Mesenchymal stem cell (in vitro differentiated cells and primary cell): ENCODE results near the gene MRPL34.

Source experiments
- DNase-seq: peaks from one replicate; pipeline ENCODE4 v3.0.0-alpha.2; 2013
- H2AFZ ChIP-seq: one replicate; pipeline ENCODE4 v1.6.1; 2013; ENCODE audit warnings: low read depth, mild to moderate bottlenecking, control low read depth, inconsistent platforms, low read length, moderate library complexity
- H2AK5ac ChIP-seq: 2 replicates; pipeline ENCODE4 v1.6.1; 2013; ENCODE audit warnings: low read length, moderate library complexity, mild to moderate bottlenecking, inconsistent platforms; ENCODE audit not compliant: severe bottlenecking
- H2BK120ac ChIP-seq: one replicate; pipeline ENCODE4 v1.6.1; 2013; ENCODE audit warnings: low read depth, mild to moderate bottlenecking, inconsistent platforms, low read length, moderate library complexity
- H2BK12ac ChIP-seq, 2 experiments: one replicate each; pipeline ENCODE4 v1.6.1; 2013; ENCODE audit warnings: inconsistent platforms in 2 of 2, low read length in 2 of 2, mild to moderate bottlenecking in 2 of 2, moderate library complexity in 2 of 2, control low read depth in 1 of 2
- H2BK15ac ChIP-seq: one replicate; pipeline ENCODE4 v1.6.1; 2013; ENCODE audit warnings: mild to moderate bottlenecking, low read depth, inconsistent platforms; ENCODE audit not compliant: poor library complexity, severe bottlenecking
- H2BK5ac ChIP-seq: 2 replicates; pipeline ENCODE4 v1.6.1; 2013; ENCODE audit warnings: low read depth, mild to moderate bottlenecking, low read length, control low read depth, inconsistent platforms; ENCODE audit not compliant: poor library complexity, severe bottlenecking
- H3K14ac ChIP-seq, 2 experiments: one replicate each; pipeline ENCODE4 v1.6.1; 2013; ENCODE audit warnings: inconsistent platforms in 2 of 2, low read length in 2 of 2, control low read depth in 1 of 2, mild to moderate bottlenecking in 1 of 2, moderate library complexity in 1 of 2
- H3K18ac ChIP-seq, 2 experiments: one replicate each; pipeline ENCODE4 v1.6.1; 2013; ENCODE audit warnings: inconsistent platforms in 2 of 2, low read length in 2 of 2, control low read depth in 1 of 2, low read depth in 1 of 2, mild to moderate bottlenecking in 1 of 2
- H3K23ac ChIP-seq, 2 experiments: one replicate each; pipeline ENCODE4 v1.6.1; 2013; ENCODE audit warnings: inconsistent platforms in 2 of 2, low read length in 2 of 2, mild to moderate bottlenecking in 2 of 2, moderate library complexity in 2 of 2, control low read depth in 1 of 2
- H3K27ac ChIP-seq: 2 replicates; pipeline ENCODE4 v1.5.1; 2013; ENCODE audit warnings: mild to moderate bottlenecking, moderate library complexity, low read length, control low read depth, inconsistent platforms; ENCODE audit not compliant: poor library complexity, severe bottlenecking
- H3K27me3 ChIP-seq, 2 experiments: 2 replicates each; pipeline versions ENCODE4 v1.6.1 to v1.7.0; 2013; ENCODE audit warnings: low read length in 2 of 2, mild to moderate bottlenecking in 2 of 2, moderate library complexity in 2 of 2, control low read depth in 1 of 2, inconsistent platforms in 1 of 2; ENCODE audit not compliant: control insufficient read depth in 1 of 2, insufficient read depth in 1 of 2
- H3K36me3 ChIP-seq, 2 experiments: 2 replicates each; pipeline versions ENCODE4 v1.6.1 to v1.7.0; 2013; ENCODE audit warnings: low read length in 2 of 2, control low read depth in 1 of 2, inconsistent platforms in 1 of 2, low read depth in 1 of 2, mild to moderate bottlenecking in 1 of 2; ENCODE audit not compliant: insufficient read depth in 2 of 2, control insufficient read depth in 1 of 2
- H3K4ac ChIP-seq, 2 experiments: one replicate each; pipeline ENCODE4 v1.6.1; 2013; ENCODE audit warnings: inconsistent platforms in 2 of 2, low read length in 2 of 2, mild to moderate bottlenecking in 2 of 2, moderate library complexity in 2 of 2, control low read depth in 1 of 2, low read depth in 1 of 2
- H3K4me1 ChIP-seq: 2 replicates; pipeline ENCODE4 v1.6.1; 2013; ENCODE audit warnings: low read depth, low read length, control low read depth; ENCODE audit not compliant: control insufficient read depth, insufficient read depth
- H3K4me2 ChIP-seq: 2 replicates; pipeline ENCODE4 v1.6.1; 2013; ENCODE audit warnings: low read length, mild to moderate bottlenecking, inconsistent platforms; ENCODE audit not compliant: poor library complexity, severe bottlenecking
- H3K4me3 ChIP-seq, 2 experiments: 2 replicates each; pipeline versions ENCODE4 v1.5.1 to v1.7.0; 2013; ENCODE audit warnings: low read length in 2 of 2, mild to moderate bottlenecking in 2 of 2, control low read depth in 1 of 2, low read depth in 1 of 2; ENCODE audit not compliant: insufficient read depth in 1 of 2
- H3K79me1 ChIP-seq: replicated peaks from 2 replicates; pipeline ENCODE4 v1.6.1; 2013; ENCODE audit warnings: mild to moderate bottlenecking, control low read depth, low read length, inconsistent platforms; ENCODE audit not compliant: poor library complexity, severe bottlenecking
- H3K9ac ChIP-seq: 2 replicates; pipeline ENCODE4 v1.7.0; 2013; ENCODE audit warnings: mild to moderate bottlenecking, low read length, moderate library complexity
- H3K9me3 ChIP-seq: 2 replicates; pipeline ENCODE4 v1.7.0; 2013; ENCODE audit warnings: mild to moderate bottlenecking, low read length; ENCODE audit not compliant: control insufficient read depth
- H4K8ac ChIP-seq: one replicate; pipeline ENCODE4 v1.6.1; 2013; ENCODE audit warnings: inconsistent platforms, mild to moderate bottlenecking, low read length, moderate library complexity
- H4K91ac ChIP-seq: one replicate; pipeline ENCODE4 v1.6.1; 2013; ENCODE audit warnings: mild to moderate bottlenecking, low read length, inconsistent platforms
- WGBS: methylation state at CpG from one replicate; pipeline ENCODE4 v1.1.7; 2013; ENCODE audit warnings: mixed read lengths; 5-methylcytosine and 5-hydroxymethylcytosine counted together

The MRPL34 gene

DNA sequence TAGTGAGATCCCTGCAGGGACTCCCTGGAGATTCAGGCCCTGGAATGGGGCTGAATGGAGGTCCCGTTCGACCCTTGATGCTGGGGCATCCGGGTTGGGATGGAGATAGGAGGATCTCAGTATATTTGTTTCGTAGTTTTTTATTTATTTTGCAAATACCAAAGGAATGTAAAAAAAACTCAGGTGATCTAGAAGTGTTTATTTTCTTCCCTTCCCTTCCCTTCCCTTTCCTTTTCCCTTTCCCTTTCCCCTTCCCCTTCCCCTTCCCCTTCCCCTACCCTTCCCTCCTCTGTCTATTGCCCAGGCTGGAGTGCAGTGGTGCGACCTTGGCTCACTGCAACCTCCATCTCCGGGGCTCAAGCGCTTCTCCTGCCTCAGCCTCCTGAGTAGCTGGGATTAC is 36.2 kb downstream of the MRPL34 start:
- H3K79me1 ChIP-seq, result peaks cover 16% of the 10 kb centered on the region

DNA sequence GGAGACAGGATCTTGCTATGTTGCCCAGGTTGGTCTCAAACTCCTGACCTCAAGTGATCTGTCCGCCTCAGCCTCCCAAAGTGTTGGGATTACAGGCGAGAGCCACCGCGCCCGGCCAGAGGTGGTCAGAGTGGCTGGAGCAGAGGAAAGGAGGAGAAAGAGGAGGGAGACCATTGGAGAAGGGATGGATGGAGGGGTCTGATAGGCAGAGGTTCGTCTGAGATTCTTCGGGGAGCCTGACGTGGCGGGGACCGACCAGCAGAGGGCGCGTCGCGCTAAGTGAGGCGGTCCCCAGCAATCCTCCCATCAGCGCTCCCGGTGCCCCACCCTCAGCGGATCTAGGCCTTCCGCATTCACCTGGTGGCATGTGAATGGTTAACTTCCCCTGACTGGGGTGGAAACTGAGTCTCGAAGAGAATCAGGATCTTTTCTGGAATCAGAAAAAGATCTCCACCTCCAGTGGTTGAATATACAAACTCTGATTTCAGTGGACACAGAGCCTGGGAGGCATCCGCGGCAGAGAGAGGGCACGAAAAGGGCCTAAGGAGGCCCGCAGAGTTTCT is 40.5 kb downstream of the MRPL34 start:
- Histone ChIP-seq H3K18ac (no peak overlapping the region), H3K4me1 (peaks cover 13% of the 10 kb centered on the region), H3K79me1 (no peaks in the 10 kb centered on the region), H3K23ac (no peak overlapping the region), H2BK12ac (no peak overlapping the region), H3K4me3 (no peak overlapping the region), H4K91ac (no peak overlapping the region), H3K14ac (no peak overlapping the region), H3K36me3 (peaks cover 5 to 6% of the 10 kb centered on the region in 2 experiments), H3K27me3 (peaks cover 0 to 8% of the 10 kb centered on the region in 2 experiments), H2BK120ac (no peak overlapping the region), H3K27ac (no peak overlapping the region), H2AFZ (no peak overlapping the region), H4K8ac (peak overlapping the region; percentile 56), H3K4ac (no peak overlapping the region), H3K9me3 (no peaks in the 10 kb centered on the region), H3K9ac (no peak overlapping the region), H3K4me2 (no peak overlapping the region), H2BK15ac (no peak overlapping the region), H2AK5ac (no peak overlapping the region), H2BK5ac (no peak overlapping the region)
- WGBS, result 20% methylated on average over 24 of the region's 24 CpGs
- peak; percentile 66 for DNase-seq

More for the DNA sequence above, 36.2 kb downstream of the MRPL34 start:
- no peak for DNase-seq
- H2BK5ac ChIP-seq, result no peak overlapping the region
- no peak overlapping the region for H3K4me2 ChIP-seq
- H3K9me3 ChIP-seq, result no peaks in the 10 kb centered on the region
- no peak overlapping the region for H2BK120ac ChIP-seq
- H3K4me3 ChIP-seq, result no peak overlapping the region
- no peak overlapping the region for H4K8ac ChIP-seq
- H3K14ac ChIP-seq, result no peak overlapping the region
- H3K27ac ChIP-seq, result no peak overlapping the region
- H3K18ac ChIP-seq, result no peak overlapping the region
- WGBS, result 99% methylated on average over 5 of the region's 7 CpGs
- no peak overlapping the region for H2BK12ac ChIP-seq
- H2AK5ac ChIP-seq, result no peak overlapping the region
- H3K23ac ChIP-seq, result no peak overlapping the region
- H2AFZ ChIP-seq, result no peak overlapping the region
- H3K9ac ChIP-seq, result no peak overlapping the region
- H2BK15ac ChIP-seq, result no peak overlapping the region
- no peak overlapping the region for H4K91ac ChIP-seq
- no peak overlapping the region for H3K4ac ChIP-seq
- no peaks in the 10 kb centered on the region for H3K27me3 ChIP-seq
- H3K4me1 ChIP-seq, result peaks cover 21% of the 10 kb centered on the region
- peaks cover 7 to 30% of the 10 kb centered on the region in 2 experiments for H3K36me3 ChIP-seq

DNA sequence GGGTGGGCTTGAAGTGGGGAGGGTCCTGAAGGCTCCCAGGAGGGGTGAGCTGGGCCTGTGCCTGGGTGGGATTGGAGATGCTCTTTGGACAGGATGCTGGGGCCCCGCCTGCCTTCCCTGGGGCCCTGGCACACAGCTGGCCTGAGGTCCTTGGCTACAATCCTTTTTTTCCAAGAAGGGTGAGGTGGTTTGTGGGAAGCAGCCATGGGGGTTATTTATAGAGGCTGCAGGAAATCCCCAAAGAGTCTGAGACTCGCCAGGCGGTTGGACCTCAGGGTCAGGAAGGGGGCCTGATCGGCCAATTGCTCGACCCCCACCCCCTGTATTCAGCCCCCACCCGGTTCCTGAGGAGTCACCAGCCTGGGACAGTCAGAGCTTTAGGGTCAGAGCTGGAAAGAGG is 41.7 kb downstream of the MRPL34 start:
- Histone ChIP-seq H4K8ac (peak overlapping the region; percentile 1), H4K91ac (peak overlapping the region; percentile 27), H3K36me3 (no peaks in the 10 kb centered on the region), H3K9ac (no peak overlapping the region), H2BK120ac (no peak overlapping the region), H2BK5ac (no peak overlapping the region), H3K4me1 (peaks cover 11% of the 10 kb centered on the region), H3K79me1 (no peaks in the 10 kb centered on the region), H3K4ac (no peak overlapping the region), H2AFZ (no peak overlapping the region), H2BK15ac (peak overlapping the region; percentile 91), H3K9me3 (no peaks in the 10 kb centered on the region), H3K18ac (peak overlapping the region in 1 of 2 experiments; percentile 11), H3K4me2 (no peak overlapping the region), H2AK5ac (no peak overlapping the region), H3K23ac (no peak overlapping the region), H3K27ac (no peak overlapping the region), H3K27me3 (peaks cover 0 to 16% of the 10 kb centered on the region in 2 experiments), H2BK12ac (peak overlapping the region; percentile 9 to 29), H3K14ac (no peak overlapping the region), H3K4me3 (no peak overlapping the region)
- WGBS, result 56% methylated on average over 1 of the region's 6 CpGs
- DNase-seq, result peak; percentile 65

DNA sequence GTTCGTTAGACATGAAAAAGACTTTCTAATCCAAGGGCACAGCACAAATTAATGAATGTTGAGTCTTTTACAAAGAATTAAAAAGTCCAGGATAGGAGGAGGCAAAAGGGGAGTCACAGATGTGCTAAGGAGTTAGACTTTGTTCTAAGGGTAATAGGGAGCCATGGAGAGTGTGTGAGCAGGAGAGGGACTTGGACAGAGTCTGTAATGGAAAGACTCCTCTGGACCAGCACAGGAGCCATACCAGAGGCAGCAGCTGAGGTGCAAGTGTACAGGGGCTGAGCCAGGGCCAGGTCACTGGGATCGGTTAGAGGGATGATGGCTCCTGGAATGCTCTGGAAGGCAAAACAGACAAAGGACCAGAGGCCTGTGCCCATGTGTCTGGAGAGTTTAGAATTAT is 42.2 kb downstream of the MRPL34 start:
- H3K4me3 ChIP-seq, result no peak overlapping the region
- H3K36me3 ChIP-seq, result no peaks in the 10 kb centered on the region
- H2BK5ac ChIP-seq, result no peak overlapping the region
- H2BK120ac ChIP-seq, result no peak overlapping the region
- peak overlapping the region; percentile 32 for H2AK5ac ChIP-seq
- no peak overlapping the region for H4K8ac ChIP-seq
- peak overlapping the region in 1 of 2 experiments; percentile 76 for H3K4ac ChIP-seq
- 81% methylated on average over 2 of the region's 2 CpGs for WGBS
- no peak overlapping the region for H3K14ac ChIP-seq
- no peak overlapping the region for H3K23ac ChIP-seq
- no peaks in the 10 kb centered on the region for H3K9me3 ChIP-seq
- no peak overlapping the region for H3K9ac ChIP-seq
- DNase-seq, result no peak
- H3K4me1 ChIP-seq, result peaks cover 11% of the 10 kb centered on the region
- H3K4me2 ChIP-seq, result no peak overlapping the region
- no peak overlapping the region for H2AFZ ChIP-seq
- no peak overlapping the region for H2BK15ac ChIP-seq
- peak overlapping the region in 1 of 2 experiments; percentile 25 for H3K18ac ChIP-seq
- no peaks in the 10 kb centered on the region for H3K79me1 ChIP-seq
- no peak overlapping the region for H3K27ac ChIP-seq
- H3K27me3 ChIP-seq, result peaks cover 0 to 21% of the 10 kb centered on the region in 2 experiments
- H4K91ac ChIP-seq, result no peak overlapping the region
- peak overlapping the region in 1 of 2 experiments; percentile 37 for H2BK12ac ChIP-seq
